NCI-H1105 (cell line): ENCODE data around the gene TRMT1L.
"Not testable (repeated sequence)": the region's sequence is repeated elsewhere in the genome, so short reads cannot be mapped to it uniquely, and the experiment has no call there.

Experiments
- DNase-seq: peaks from one replicate; lab custom pipeline; 2025; lab: John Stamatoyannopoulos, UW

TRMT1L gene

GRCh38 chr1:185156854-185157598, at the start of gene TRMT1L, which contains the start of gene SWT1:
Gene TRMT1L, minus strand, starts transcription at chr1:185156953. Its CDS starts 241 bp downstream, at chr1:185156712.
Gene SWT1, plus strand, starts transcription at chr1:185157167. Its CDS starts 3,675 bp downstream, at chr1:185160842.
- DNase-seq, result peak; percentile 99

GRCh38 chr1:185200889-185201288, 44.1 kb upstream of the TRMT1L start:
- no peak for DNase-seq

- not testable (repeated sequence) for DNase-seq
These were observed 42.0 kb upstream of the TRMT1L start for GRCh38 chr1:185198712-185199111.

GRCh38 chr1:185193756-185194155, 37.0 kb upstream of the TRMT1L start:
- DNase-seq, result no peak

GRCh38 chr1:185170291-185170848, 13.6 kb upstream of the TRMT1L start:
- peak; percentile 48 for DNase-seq

GRCh38 chr1:185166106-185166505, 9.4 kb upstream of the TRMT1L start:
- no peak for DNase-seq

- no peak for DNase-seq
These were observed 5.7 kb upstream of the TRMT1L start for GRCh38 chr1:185162491-185162890.

GRCh38 chr1:185159966-185160365, 3.2 kb upstream of the TRMT1L start:
- DNase-seq, result no peak

GRCh38 chr1:185158800-185159199, 2.0 kb upstream of the TRMT1L start:
- peak; percentile 3 for DNase-seq

- DNase-seq, result no peak
These were observed 1.1 kb upstream of the TRMT1L start for GRCh38 chr1:185157599-185158412.

- DNase-seq, result peak; percentile 54
These were observed 382 bp downstream of the TRMT1L start for GRCh38 chr1:185156288-185156853.

- no peak for DNase-seq
These were observed 1.0 kb downstream of the TRMT1L start for GRCh38 chr1:185155600-185156287.

GRCh38 chr1:185154912-185155513, 1.7 kb downstream of the TRMT1L start:
- no peak for DNase-seq

GRCh38 chr1:185152187-185152767, 4.5 kb downstream of the TRMT1L start:
- no peak for DNase-seq

GRCh38 chr1:185151215-185151614, 5.5 kb downstream of the TRMT1L start:
- DNase-seq, result no peak

GRCh38 chr1:185144233-185144632, 12.5 kb downstream of the TRMT1L start:
- no peak for DNase-seq

- no peak for DNase-seq
These were observed 17.5 kb downstream of the TRMT1L start for GRCh38 chr1:185139246-185139645.

GRCh38 chr1:185137896-185138545, 18.7 kb downstream of the TRMT1L start:
- no peak for DNase-seq

GRCh38 chr1:185132534-185132933, 24.2 kb downstream of the TRMT1L start:
- no peak for DNase-seq

GRCh38 chr1:185129708-185130107, 27.0 kb downstream of the TRMT1L start:
- DNase-seq, result no peak
